Measurements from ENCODE around the gene KRT84. TPM values are rescaled to one million over a fixed set of nuclear protein-coding genes. Genes with fewer than 3 reads are reported as not detected.

The KRT84 gene
- total RNA-seq, 1 donor from 2014 or later: not detected

- DNase-seq (ENCODE audit: low spot score in 2 of 2): no peak
Measured at GRCh38 chr12:52416795-52417194, 31.3 kb upstream of the KRT84 start.

GRCh38 chr12:52415870-52416750, 30.7 kb upstream of the KRT84 start:
- Histone ChIP-seq H3K4me3 (no peak overlapping the region), H3K27ac (no peak overlapping the region), H3K27me3 (no peaks in the 10 kb centered on the region), H3K36me3 (no peaks in the 10 kb centered on the region), H3K9me3 (no peaks in the 10 kb centered on the region), H3K4me1 (no peaks in the 10 kb centered on the region)
- intact Hi-C loops (cut with DNase I): no loop called here
- DNase-seq (ENCODE audit: low spot score in 2 of 2): peak in 1 of 2 donors; percentile 68
- no peak for TF ChIP-seq CTCF (IDR thresholded peaks at IDR 0.05)

More at GRCh38 chr12:52416795-52417194, 31.3 kb upstream of the KRT84 start:
- no peak for TF ChIP-seq CTCF (IDR thresholded peaks at IDR 0.05)
- H3K4me3 ChIP-seq: no peak overlapping the region
- intact Hi-C loops (cut with DNase I): no loop called here
- H3K4me1 ChIP-seq: no peaks in the 10 kb centered on the region
- no peaks in the 10 kb centered on the region for H3K27me3 ChIP-seq
- no peaks in the 10 kb centered on the region for H3K36me3 ChIP-seq
- no peak overlapping the region for H3K27ac ChIP-seq
- H3K9me3 ChIP-seq: no peaks in the 10 kb centered on the region

- no peak overlapping the region for H3K4me3 ChIP-seq
- no peaks in the 10 kb centered on the region for H3K27me3 ChIP-seq
- DNase-seq (ENCODE audit: low spot score in 2 of 2): no peak
- no peak overlapping the region for H3K27ac ChIP-seq
- H3K9me3 ChIP-seq: no peaks in the 10 kb centered on the region
- TF ChIP-seq CTCF (IDR thresholded peaks at IDR 0.05): no peak
- H3K36me3 ChIP-seq: no peaks in the 10 kb centered on the region
- intact Hi-C loops (cut with DNase I): no loop called here
- no peaks in the 10 kb centered on the region for H3K4me1 ChIP-seq
Measured at GRCh38 chr12:52414936-52415335, 29.5 kb upstream of the KRT84 start.

GRCh38 chr12:52413782-52414345, 28.4 kb upstream of the KRT84 start:
- no peak overlapping the region for H3K27ac ChIP-seq
- DNase-seq (ENCODE audit: low spot score in 2 of 2): no peak
- TF ChIP-seq CTCF (IDR thresholded peaks at IDR 0.05): no peak
- intact Hi-C loops (cut with DNase I): no loop called here
- no peaks in the 10 kb centered on the region for H3K27me3 ChIP-seq
- H3K9me3 ChIP-seq: no peaks in the 10 kb centered on the region
- no peaks in the 10 kb centered on the region for H3K4me1 ChIP-seq
- H3K36me3 ChIP-seq: no peaks in the 10 kb centered on the region
- no peak overlapping the region for H3K4me3 ChIP-seq

- intact Hi-C loops (cut with DNase I): no loop called here
Measured at GRCh38 chr12:52413202-52413601, 27.8 kb upstream of the KRT84 start.

More at GRCh38 chr12:52413202-52413601, 27.8 kb upstream of the KRT84 start:
- Histone ChIP-seq H3K36me3 (no peaks in the 10 kb centered on the region), H3K27me3 (no peaks in the 10 kb centered on the region), H3K9me3 (no peaks in the 10 kb centered on the region), H3K27ac (no peak overlapping the region), H3K4me1 (no peaks in the 10 kb centered on the region), H3K4me3 (no peak overlapping the region)
- DNase-seq (ENCODE audit: low spot score in 2 of 2): no peak
- no peak for TF ChIP-seq CTCF (IDR thresholded peaks at IDR 0.05)

All from ascending aorta (tissue), 2 donors.